ENCODE measurements around the gene COL18A1. TPM values are rescaled to one million over a fixed set of nuclear protein-coding genes. Genes with fewer than 3 reads are reported as not detected.

COL18A1 gene
- polyA plus RNA-seq, 3 donors: 0.80 to 4.1 (median 1.1) TPM

- H3K9me3 Mint-ChIP-seq: peaks cover 0 to 7% (median 2%) of the 10 kb centered on the region in 7 donors
- Histone ChIP-seq H3K4me2 (replicated peaks; ENCODE audit: extremely low read depth, low read length, poor library complexity, severe bottlenecking) (no peak overlapping the region), H3K79me2 (ENCODE audit: insufficient read depth, low read length) (no peaks in the 10 kb centered on the region), H3K36me3 (replicated peaks in 1 of 2; ENCODE audit: control insufficient read depth in 1 of 2, insufficient read depth in 2 of 2, low read length in 2 of 2) (no peaks in the 10 kb centered on the region), H4K20me1 (ENCODE audit: insufficient read depth, low read length) (no peaks in the 10 kb centered on the region), H3K9ac (ENCODE audit: insufficient read depth, low read length, poor library complexity, severe bottlenecking) (no peak overlapping the region), H3K27me3 (ENCODE audit: control insufficient read depth in 2 of 2, insufficient read depth in 2 of 2, low read length in 2 of 2) (peaks cover 14 to 25% of the 10 kb centered on the region in 2 donors), H3K4me3 (replicated peaks in 1 of 3; ENCODE audit: low read depth in 2 of 3, low read length in 3 of 3) (no peak overlapping the region), H2AFZ (ENCODE audit: insufficient read depth, low read depth, low read length, poor library complexity, severe bottlenecking) (no peak overlapping the region), H3K4me1 (ENCODE audit: control insufficient read depth in 1 of 2, insufficient read depth in 2 of 2, low read length in 2 of 2) (peaks cover 0 to 8% of the 10 kb centered on the region in 2 donors), H3K9me3 (replicated peaks in 1 of 2; ENCODE audit: control insufficient read depth in 1 of 2, insufficient read depth in 1 of 2, low read length in 2 of 2) (no peaks in the 10 kb centered on the region), H3K27ac (ENCODE audit: low read depth in 1 of 2, low read length in 2 of 2) (no peak overlapping the region)
- H3K27me3 Mint-ChIP-seq (ENCODE audit: low read depth in 3 of 3): peaks cover 29 to 50% (median 34%) of the 10 kb centered on the region in 3 donors
- H3K36me3 Mint-ChIP-seq: no peaks in the 10 kb centered on the region
- 91% methylated on average over 24 of the region's 28 CpGs for WGBS (ENCODE audit: insufficient coverage)
- H3K4me1 Mint-ChIP-seq: peaks cover 3% of the 10 kb centered on the region
- intact Hi-C loops (cut with micrococcal nuclease): no loop called here
- H3K27ac Mint-ChIP-seq: no peak overlapping the region
- DNase-seq: no peak
- no peak overlapping the region for H3K4me3 Mint-ChIP-seq
- TF ChIP-seq, protein P1, sequence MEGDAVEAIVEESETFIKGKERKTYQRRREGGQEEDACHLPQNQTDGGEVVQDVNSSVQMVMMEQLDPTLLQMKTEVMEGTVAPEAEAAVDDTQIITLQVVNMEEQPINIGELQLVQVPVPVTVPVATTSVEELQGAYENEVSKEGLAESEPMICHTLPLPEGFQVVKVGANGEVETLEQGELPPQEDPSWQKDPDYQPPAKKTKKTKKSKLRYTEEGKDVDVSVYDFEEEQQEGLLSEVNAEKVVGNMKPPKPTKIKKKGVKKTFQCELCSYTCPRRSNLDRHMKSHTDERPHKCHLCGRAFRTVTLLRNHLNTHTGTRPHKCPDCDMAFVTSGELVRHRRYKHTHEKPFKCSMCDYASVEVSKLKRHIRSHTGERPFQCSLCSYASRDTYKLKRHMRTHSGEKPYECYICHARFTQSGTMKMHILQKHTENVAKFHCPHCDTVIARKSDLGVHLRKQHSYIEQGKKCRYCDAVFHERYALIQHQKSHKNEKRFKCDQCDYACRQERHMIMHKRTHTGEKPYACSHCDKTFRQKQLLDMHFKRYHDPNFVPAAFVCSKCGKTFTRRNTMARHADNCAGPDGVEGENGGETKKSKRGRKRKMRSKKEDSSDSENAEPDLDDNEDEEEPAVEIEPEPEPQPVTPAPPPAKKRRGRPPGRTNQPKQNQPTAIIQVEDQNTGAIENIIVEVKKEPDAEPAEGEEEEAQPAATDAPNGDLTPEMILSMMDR (IDR thresholded peaks at IDR 0.05): no peak
Observed at GRCh38 chr21:45410151-45410864, 5.3 kb downstream of the COL18A1 start.

DNA sequence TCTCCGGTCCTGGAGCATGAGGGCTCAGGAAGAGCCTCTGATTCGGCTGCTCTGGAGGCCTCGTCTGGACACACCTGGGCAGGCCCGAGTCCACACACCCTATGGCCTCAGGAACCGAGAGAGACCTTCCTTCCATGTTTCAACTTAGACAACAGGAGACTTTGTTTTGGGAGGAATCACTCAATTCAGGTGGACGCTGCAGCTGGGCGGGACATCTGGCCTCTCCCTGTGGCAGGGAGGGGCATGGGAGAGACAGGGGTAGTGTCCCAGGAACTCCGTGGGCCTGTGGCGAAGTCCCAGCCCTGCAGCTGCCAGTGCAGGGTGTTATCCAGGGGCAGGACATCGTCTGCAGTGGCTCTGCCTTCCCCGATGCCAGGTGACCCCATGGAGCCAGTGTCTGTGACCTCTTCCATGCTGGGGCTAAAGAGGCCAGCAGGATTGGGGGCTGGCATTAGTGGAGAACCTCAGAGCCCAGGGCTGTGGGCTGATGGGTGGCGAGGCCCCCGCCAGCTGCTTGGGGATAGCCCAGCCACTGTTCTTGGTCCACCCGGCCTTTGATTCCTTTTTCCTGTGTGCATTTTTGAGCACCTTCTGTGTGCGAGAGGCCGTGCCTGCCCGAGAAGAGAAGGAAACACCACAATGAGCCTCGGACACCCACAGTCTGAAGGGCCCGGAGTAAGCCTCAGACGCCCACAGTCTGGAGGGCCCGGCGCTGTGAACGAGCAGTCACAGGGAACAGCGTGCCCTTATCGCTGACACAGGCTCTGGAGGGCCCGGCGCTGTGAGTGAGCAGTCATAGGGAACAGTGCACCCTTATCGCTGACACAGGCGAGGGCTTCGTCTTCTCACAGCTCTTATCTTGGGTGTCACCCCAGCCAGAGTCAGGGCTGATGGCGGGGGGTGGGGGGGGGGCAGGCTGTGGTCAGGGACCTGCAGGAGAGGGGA, 6.2 kb downstream of the COL18A1 start:
- peaks cover 0 to 6% (median 2%) of the 10 kb centered on the region in 7 donors for H3K9me3 Mint-ChIP-seq
- H3K4me1 Mint-ChIP-seq: peaks cover 3% of the 10 kb centered on the region
- H3K27ac Mint-ChIP-seq: no peak overlapping the region
- peaks cover 25 to 45% (median 32%) of the 10 kb centered on the region in 3 donors for H3K27me3 Mint-ChIP-seq (ENCODE audit: low read depth in 3 of 3)
- Histone ChIP-seq H3K27me3 (ENCODE audit: control insufficient read depth in 2 of 2, insufficient read depth in 2 of 2, low read length in 2 of 2) (peaks cover 12 to 21% of the 10 kb centered on the region in 2 donors), H3K9me3 (replicated peaks in 1 of 2; ENCODE audit: control insufficient read depth in 1 of 2, insufficient read depth in 1 of 2, low read length in 2 of 2) (no peaks in the 10 kb centered on the region), H3K4me3 (replicated peaks in 1 of 3; ENCODE audit: low read depth in 2 of 3, low read length in 3 of 3) (no peak overlapping the region), H4K20me1 (ENCODE audit: insufficient read depth, low read length) (no peaks in the 10 kb centered on the region), H3K4me1 (ENCODE audit: control insufficient read depth in 1 of 2, insufficient read depth in 2 of 2, low read length in 2 of 2) (no peaks in the 10 kb centered on the region), H3K79me2 (ENCODE audit: insufficient read depth, low read length) (no peaks in the 10 kb centered on the region), H2AFZ (ENCODE audit: insufficient read depth, low read depth, low read length, poor library complexity, severe bottlenecking) (no peak overlapping the region), H3K9ac (ENCODE audit: insufficient read depth, low read length, poor library complexity, severe bottlenecking) (no peak overlapping the region), H3K36me3 (replicated peaks in 1 of 2; ENCODE audit: control insufficient read depth in 1 of 2, insufficient read depth in 2 of 2, low read length in 2 of 2) (no peaks in the 10 kb centered on the region), H3K4me2 (replicated peaks; ENCODE audit: extremely low read depth, low read length, poor library complexity, severe bottlenecking) (no peak overlapping the region), H3K27ac (ENCODE audit: low read depth in 1 of 2, low read length in 2 of 2) (no peak overlapping the region)
- TF ChIP-seq, protein P1 (IDR thresholded peaks at IDR 0.05): no peak
- 82% methylated on average over 23 of the region's 31 CpGs for WGBS (ENCODE audit: insufficient coverage)
- intact Hi-C loops (cut with micrococcal nuclease): no loop called here
- no peak overlapping the region for H3K4me3 Mint-ChIP-seq
- no peaks in the 10 kb centered on the region for H3K36me3 Mint-ChIP-seq
- DNase-seq: no peak

Data from CD14-positive monocyte (primary cell).